K562 (cell line): ENCODE data around the gene SSU72. TPM values are rescaled to one million over a fixed set of nuclear protein-coding genes. Genes with fewer than 3 reads are reported as not detected.
A peak's percentile ranks its signal among the peaks of the same experiment; 100 is the strongest.

Source experiments
- ATAC-seq: fragments of 200-7000 bp; cut with Tn5 transposase; 3 replicates; pipeline ENCODE4 v1.9.1; 2020; ENCODE audit warnings: moderate library complexity
- BruUV-seq: library from RNA; stranded (reverse); fragments of 400-500 nt; replicated peaks from 2 replicates; lab custom pipeline; 2021; lab: Mats Ljungman, UMichigan
- CTCF ChIA-PET: fragments of 300-600 bp; formaldehyde crosslinking; extraction: SDS; loops from one replicate; lab custom pipeline; 2021; ENCODE audit warnings: low intra/inter-chr PET ratio; lab: Yijun Ruan, JAX
- POLR2A ChIA-PET: fragments of 300-600, 350-650 bp; sonication (Branson Sonifier 250); formaldehyde crosslinking; extraction: SDS; loops from one replicate; lab custom pipeline; 2021; ENCODE audit warnings: antibody characterized with exemption, inconsistent platforms; lab: Yijun Ruan, JAX
- DNase-seq, 4 experiments: peaks; one replicate each; pipeline versions ENCODE4 v3.0.0 to v3.0.0-alpha.2; 2011 to 2018; ENCODE audit warnings: low spot score in 3 of 4, mixed read lengths in 3 of 4; ENCODE audit errors: extremely low read depth in 1 of 4
- FAIRE-seq: peaks from 2 replicates; lab custom pipeline; 2011; peaks lifted over from hg19 to GRCh38; lab: Jason Lieb, UNC
- H2AFZ ChIP-seq: 2 replicates; pipeline ENCODE4 v1.6.0; 2011; ENCODE audit warnings: low read depth, low read length, control low read depth, inconsistent platforms
- H3K27ac ChIP-seq: fragments of 200-600 bp; 3 replicates; pipeline ENCODE4 v1.8.0; 2011; ENCODE audit warnings: low read depth, mild to moderate bottlenecking, control low read depth, inconsistent platforms, low read length, moderate library complexity, mixed read lengths; ENCODE audit errors: extremely low read depth
- H3K27me3 ChIP-seq, 2 experiments: fragments of 300-600 bp in 1 of 2; 2 replicates in 1 of 2; 3 replicates in 1 of 2; pipeline versions ENCODE4 v1.6.0 to v1.8.0; 2011; ENCODE audit warnings: inconsistent platforms in 2 of 2, low read length in 2 of 2, mild to moderate bottlenecking in 1 of 2, mixed read lengths in 1 of 2, moderate library complexity in 1 of 2; ENCODE audit not compliant: control insufficient read depth in 2 of 2, insufficient read depth in 2 of 2
- H3K36me3 ChIP-seq: fragments of 300-600 bp; 3 replicates; pipeline ENCODE4 v1.8.0; 2011; ENCODE audit warnings: mild to moderate bottlenecking, low read length, inconsistent platforms; ENCODE audit not compliant: control insufficient read depth, insufficient read depth
- H3K4me1 ChIP-seq, 2 experiments: fragments of 200-600 bp in 1 of 2; replicated peaks in 1 of 2; 2 replicates in 1 of 2; 3 replicates in 1 of 2; pipeline versions ENCODE4 v1.5.1 to v1.8.0; 2011; ENCODE audit warnings: inconsistent platforms in 2 of 2, low read length in 2 of 2, mild to moderate bottlenecking in 1 of 2, mixed read lengths in 1 of 2, moderate library complexity in 1 of 2; ENCODE audit not compliant: control insufficient read depth in 2 of 2, insufficient read depth in 2 of 2
- H3K4me2 ChIP-seq: 2 replicates; pipeline ENCODE4 v1.6.1; 2011; ENCODE audit warnings: low read length, control low read depth, inconsistent platforms, mixed read lengths; ENCODE audit not compliant: insufficient read depth
- H3K4me3 ChIP-seq: fragments of 200-600 bp; sonication (generic), shearing (Covaris generic); 2 replicates; pipeline ENCODE4 v1.5.1; 2016; ENCODE audit warnings: control low read depth, inconsistent platforms
- H3K79me2 ChIP-seq: fragments of 200-600 bp; 3 replicates; pipeline ENCODE4 v1.8.0; 2011; ENCODE audit warnings: low read length, inconsistent platforms; ENCODE audit not compliant: control insufficient read depth, insufficient read depth
- H3K9ac ChIP-seq, 2 experiments: 2 replicates each; pipeline versions ENCODE4 v1.6.0 to v1.6.1; 2011; ENCODE audit warnings: low read depth in 2 of 2, low read length in 2 of 2, control low read depth in 1 of 2, inconsistent platforms in 1 of 2, mild to moderate bottlenecking in 1 of 2, mixed read lengths in 1 of 2; ENCODE audit not compliant: insufficient read depth in 1 of 2
- H3K9me1 ChIP-seq: one replicate; pipeline ENCODE4 v1.6.0; 2011; ENCODE audit warnings: inconsistent platforms, mild to moderate bottlenecking, low read length, moderate library complexity; ENCODE audit not compliant: control insufficient read depth, insufficient read depth
- H3K9me3 ChIP-seq: replicated peaks from 2 replicates; pipeline ENCODE4 v1.5.1; 2011; ENCODE audit warnings: low read depth, low read length, inconsistent platforms; ENCODE audit not compliant: control insufficient read depth, insufficient read depth
- H4K20me1 ChIP-seq: replicated peaks from 2 replicates; pipeline ENCODE4 v1.6.1; 2011; ENCODE audit warnings: low read length, inconsistent platforms, mixed read lengths; ENCODE audit not compliant: control insufficient read depth, insufficient read depth
- NR2C1 ChIP-seq, 2 experiments: fragments of 450-650 bp; IDR thresholded peaks; 2 replicates each; pipeline ENCODE4 v1.6.1; 2017; ENCODE audit warnings: mild to moderate bottlenecking in 2 of 2, antibody characterized with exemption in 1 of 2, inconsistent platforms in 1 of 2, missing compliant biosample characterization in 1 of 2, missing genetic modification characterization in 1 of 2
- NR2C2 ChIP-seq, 2 experiments: fragments of 200-800 bp in 1 of 2; sonication (Bioruptor generic) in 1 of 2; sonication (generic) in 1 of 2; formaldehyde crosslinking in 1 of 2; IDR thresholded peaks; 2 replicates each; pipeline versions ENCODE4 v1.6.1 to v1.8.0; 2016 to 2022; ENCODE audit warnings: mild to moderate bottlenecking in 1 of 2, missing compliant biosample characterization in 1 of 2, missing genetic modification characterization in 1 of 2, missing genetic modification reagents in 1 of 2
- NR2F6 ChIP-seq: fragments of 450-650 bp; formaldehyde crosslinking; IDR thresholded peaks from 2 replicates; pipeline ENCODE4 v1.4.0; 2020; ENCODE audit warnings: mild to moderate bottlenecking
- ZNF57 ChIP-seq: fragments of 450-650 bp; formaldehyde crosslinking; IDR thresholded peaks from 2 replicates; pipeline ENCODE4 v1.4.0; 2020; ENCODE audit warnings: mild to moderate bottlenecking, moderate library complexity
- ZNF586 ChIP-seq: fragments of 450-650 bp; formaldehyde crosslinking; conservative IDR thresholded peaks from 2 replicates; pipeline ENCODE4 v1.4.0; 2020; ENCODE audit warnings: mild to moderate bottlenecking, moderate library complexity
- WGBS: fragments of 100-300 bp; shearing (Covaris generic); methylation state at CpG from one replicate; pipeline ENCODE4 v1.1.6; 2016; ENCODE audit warnings: low coverage, mixed read lengths; ENCODE audit not compliant: insufficient coverage; ENCODE audit errors: missing lambda C conversion rate; 5-methylcytosine and 5-hydroxymethylcytosine counted together
- in situ Hi-C: fragments of 300-500 bp; cut with MboI; formaldehyde crosslinking; loops from 4 replicates; pipeline ENCODE4 v1.15.0; 2018; ENCODE audit warnings: inconsistent platforms, mixed read lengths
- intact Hi-C: fragments of 100-400 bp; cut with micrococcal nuclease; formaldehyde crosslinking; loops from 2 replicates; pipeline ENCODE4 v1.14.2; 2022
- polyA plus RNA-seq, 8 experiments: library from polyadenylated mRNA; depleted of rRNA in 4 of 8; stranded (reverse) in 5 of 8; unstranded in 3 of 8; fragments of >200 nt; fragmentation: Nextera tagmentation in 2 of 8; fragmentation: Illumina TruSeq in 1 of 8; extraction: Ambion mirVana in 2 of 8; extraction: Trizol in 1 of 8; gene quantifications; 2 replicates each; pipeline versions ENCODE4 v1.2.1 to v1.2.3, GENCODE V29; 2011 to 2014; ENCODE audit warnings: inconsistent platforms in 1 of 8, missing spikeins in 1 of 8
- total RNA-seq, 7 experiments: library from RNA; depleted of rRNA in 6 of 7; stranded (reverse); fragments of >200 nt in 6 of 7; fragmentation: Illumina TruSeq in 2 of 7; extraction: Trizol in 2 of 7; gene quantifications; 2 replicates each; pipeline versions ENCODE4 v1.2.1 to v1.2.3, GENCODE V29; 2011 to 2021; ENCODE audit warnings: low replicate concordance in 1 of 7

SSU72 gene
- total and polyA plus RNA-seq, 9 of the 15 experiments (the other 6 are each of a cell fraction or from before 2014, with no cell fraction given), result 70.8 to 201 (median 94.6) TPM

DNA sequence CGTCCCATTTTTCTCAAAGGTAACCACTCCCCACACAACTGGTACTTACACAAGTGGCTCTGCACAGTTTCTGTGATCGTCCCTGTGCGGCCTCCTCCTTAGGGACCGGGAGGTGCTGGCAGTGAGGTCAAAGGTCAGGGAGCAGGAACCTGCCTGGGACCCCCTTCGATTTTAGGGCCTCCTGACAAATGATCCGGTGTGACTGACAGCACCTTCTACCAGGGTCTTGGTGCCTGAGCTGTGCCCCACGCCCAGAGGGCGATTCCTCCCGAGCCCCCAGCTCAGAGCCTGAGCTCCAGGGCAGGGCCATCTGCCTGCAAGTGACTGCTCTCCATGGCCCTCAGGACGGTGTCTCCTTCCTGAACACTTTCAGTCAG lies 22.4 kb downstream of the SSU72 start:
- Histone ChIP-seq H3K4me2 (no peak overlapping the region), H3K4me1 (peaks cover 0 to 46% of the 10 kb centered on the region in 2 experiments; a peak in 3 of 5 replicates), H3K4me3 (no peak overlapping the region), H3K79me2 (peaks cover 53% of the 10 kb centered on the region), H4K20me1 (peaks cover 30% of the 10 kb centered on the region), H3K27ac (no peak overlapping the region), H3K36me3 (peaks cover 58% of the 10 kb centered on the region; the same call in 2 of the 3 replicates), H3K27me3 (no peaks in the 10 kb centered on the region), H3K9me3 (no peaks in the 10 kb centered on the region; the same call in 1 of the 2 replicates), H3K9ac (no peak overlapping the region), H3K9me1 (peaks cover 10% of the 10 kb centered on the region), H2AFZ (no peak overlapping the region)
- 88% methylated on average over 10 of the region's 10 CpGs for WGBS
- intact Hi-C loops, result no loop called here
- no peak for FAIRE-seq
- TF ChIP-seq ZNF586 (CRISPR knock-in tag) (no peak), ZNF57 (CRISPR knock-in tag) (no peak), NR2C1 (IDR thresholded peaks at IDR 0.05) (peak; percentile 80), NR2C1 (tag; IDR thresholded peaks at IDR 0.05) (peak; percentile 78), NR2C2 (CRISPR knock-in tag; IDR thresholded peaks at IDR 0.05) (peak; percentile 75; the same call in 1 of the 2 replicates), NR2C2 (tag; IDR thresholded peaks at IDR 0.05) (peak; percentile 58; the same call in 1 of the 2 replicates), NR2F6 (CRISPR knock-in tag) (no peak)
- in situ Hi-C loops, result no loop called here
- ChIA-PET POLR2A (interaction anchor here (0.9 kb wide), 1 partner anchor 9 kb away, joined by 4 read pairs; no protein-coding TSS in a partner anchor), CTCF (no interaction called here)
- no TSS peak for BruUV-seq
- ATAC-seq, result no peak
- DNase-seq, result no peak
